GM21447 (cell line): ENCODE data around the gene GOLGA8N.

Experiments
- ATAC-seq: cut with Tn5 transposase; IDR thresholded peaks from one replicate; pipeline ENCODE4 v1.9.1; 2021; ENCODE audit not compliant: unreplicated experiment

GOLGA8N gene

GRCh38 chr15:32649342-32649741, 56.1 kb downstream of the GOLGA8N start:
- no peak for ATAC-seq

- ATAC-seq, result peak; percentile 89
Observed at GRCh38 chr15:32651229-32651837, 58.1 kb downstream of the GOLGA8N start.

DNA sequence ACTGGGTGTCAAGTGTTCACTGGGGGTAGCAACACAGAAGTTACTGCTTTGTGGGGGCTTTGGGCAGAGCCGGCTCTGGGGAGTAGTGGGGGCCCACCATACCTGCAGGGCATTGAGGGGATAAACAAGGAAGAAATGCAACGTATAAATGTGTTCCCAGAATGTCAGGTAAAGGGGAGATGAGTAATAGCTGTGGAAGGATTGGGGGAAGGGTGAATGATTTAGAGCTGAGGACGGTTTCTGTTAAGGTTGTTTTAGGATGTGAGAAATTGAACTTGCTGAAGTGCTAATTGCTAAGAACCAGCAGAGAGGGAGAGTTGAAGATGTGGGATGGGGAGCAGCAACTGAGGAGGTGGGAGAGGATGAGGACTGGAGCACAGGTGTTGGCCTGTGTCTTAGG, 58.9 kb downstream of the GOLGA8N start:
- no peak for ATAC-seq

- ATAC-seq, result no peak
Observed at GRCh38 chr15:32656091-32656490, 62.8 kb downstream of the GOLGA8N start.

GRCh38 chr15:32656496-32656895, 63.2 kb downstream of the GOLGA8N start:
- ATAC-seq, result no peak
